ENCODE data around the gene PIK3C2B.

Gene PIK3C2B

GRCh38 chr1:204459706-204460105, 34.9 kb downstream of the PIK3C2B start:
- DNase-seq = no peak

- no peak for DNase-seq
Measured at GRCh38 chr1:204457666-204458065, 36.9 kb downstream of the PIK3C2B start.

- no peak for DNase-seq
Measured at GRCh38 chr1:204456826-204457442, 37.7 kb downstream of the PIK3C2B start.

GRCh38 chr1:204455831-204456145, 38.8 kb downstream of the PIK3C2B start:
- DNase-seq = no peak

- no peak for DNase-seq
Measured at GRCh38 chr1:204455063-204455830, 39.4 kb downstream of the PIK3C2B start.

- DNase-seq = no peak
Measured at GRCh38 chr1:204454476-204454875, 40.1 kb downstream of the PIK3C2B start.

GRCh38 chr1:204453141-204453772, 41.3 kb downstream of the PIK3C2B start:
- DNase-seq = peak; percentile 70 to 75

GRCh38 chr1:204451352-204452124, 43.1 kb downstream of the PIK3C2B start:
- no peak for DNase-seq

GRCh38 chr1:204450461-204451257, 43.9 kb downstream of the PIK3C2B start:
- DNase-seq = no peak

- DNase-seq = no peak
Measured at GRCh38 chr1:204449678-204450280, 44.8 kb downstream of the PIK3C2B start.

- no peak for DNase-seq
Measured at GRCh38 chr1:204448991-204449677, 45.5 kb downstream of the PIK3C2B start.

GRCh38 chr1:204448344-204448964, 46.2 kb downstream of the PIK3C2B start:
- DNase-seq = no peak

- DNase-seq = no peak
Measured at GRCh38 chr1:204447736-204448135, 46.9 kb downstream of the PIK3C2B start.

GRCh38 chr1:204447190-204447589, 47.4 kb downstream of the PIK3C2B start:
- DNase-seq = no peak

- DNase-seq = peak; percentile 79
Measured at GRCh38 chr1:204446413-204447111, 48.0 kb downstream of the PIK3C2B start.

- peak; percentile 26 to 34 for DNase-seq
Measured at GRCh38 chr1:204445860-204446412, 48.7 kb downstream of the PIK3C2B start.

Data from activated CD4-positive, alpha-beta T cell treated with anti-CD3 and anti-CD28 coated beads, Interleukin-2, amount 50 U/mL, for 4 hours (primary cell).